Lung (tissue), 12 donors: Measurements from ENCODE around the gene NUP42. TPM values are rescaled to one million over a fixed set of nuclear protein-coding genes. Genes with fewer than 3 reads are reported as not detected.

Experiments
- ATAC-seq: fragments of 200-7000 bp; cut with Tn5 transposase; one replicate; pipeline ENCODE4 v1.9.1; 2020; ENCODE audit warnings: moderate number of reproducible peaks; ENCODE audit not compliant: insufficient read depth, low FRiP score
- DNase-seq, 3 donors: peaks; one replicate each; pipeline ENCODE4 v3.0.0-alpha.2; 2013 to 2017
- H3K27ac ChIP-seq, 2 donors: one replicate each; pipeline ENCODE4 v1.5.1; 2013; ENCODE audit warnings: mild to moderate bottlenecking in 2 of 2, moderate library complexity in 2 of 2, control low read depth in 1 of 2, inconsistent platforms in 1 of 2, low read depth in 1 of 2, low read length in 1 of 2
- H3K27me3 ChIP-seq, 3 donors: one replicate each; pipeline ENCODE4 v1.5.1; 2013; ENCODE audit warnings: low read length in 2 of 3; ENCODE audit not compliant: control insufficient read depth in 3 of 3, insufficient read depth in 3 of 3
- H3K36me3 ChIP-seq, 4 donors: one replicate each; pipeline ENCODE4 v1.5.1; 2013; ENCODE audit warnings: low read length in 4 of 4, mild to moderate bottlenecking in 1 of 4, moderate library complexity in 1 of 4; ENCODE audit not compliant: control insufficient read depth in 4 of 4, insufficient read depth in 4 of 4
- H3K4me1 ChIP-seq, 5 donors: one replicate each; pipeline ENCODE4 v1.5.1; 2013; ENCODE audit warnings: low read length in 5 of 5, mild to moderate bottlenecking in 2 of 5, moderate library complexity in 1 of 5; ENCODE audit not compliant: control insufficient read depth in 5 of 5, insufficient read depth in 5 of 5
- H3K4me3 ChIP-seq: one replicate; pipeline ENCODE4 v1.5.1; 2013; ENCODE audit warnings: mild to moderate bottlenecking, control low read depth, moderate library complexity
- H3K9ac ChIP-seq, 2 donors: one replicate each; pipeline ENCODE4 v1.5.1; 2013; ENCODE audit warnings: low read length in 2 of 2, control low read depth in 1 of 2; ENCODE audit not compliant: insufficient read depth in 1 of 2
- H3K9me3 ChIP-seq, 4 donors: one replicate each; pipeline ENCODE4 v1.5.1; 2013; ENCODE audit warnings: low read length in 3 of 4, mild to moderate bottlenecking in 1 of 4, moderate library complexity in 1 of 4; ENCODE audit not compliant: control insufficient read depth in 4 of 4, insufficient read depth in 3 of 4
- CTCF ChIP-seq: IDR thresholded peaks from 2 replicates; pipeline ENCODE4 v1.5.1; 2012; ENCODE audit warnings: mild to moderate bottlenecking; ENCODE audit errors: control extremely low read depth, extremely low read depth
- WGBS, 2 donors: extraction: QIAGEN DNeasy Blood & Tissue Kit; methylation state at CpG; one replicate each; pipeline ENCODE4 v1.1.7; 2013; 5-methylcytosine and 5-hydroxymethylcytosine counted together
- polyA plus RNA-seq, 2 donors: library from polyadenylated mRNA; stranded (reverse); fragments of 200-250 nt; gene quantifications; one replicate each; pipeline ENCODE4 v1.2.1, GENCODE V29; 2013
- total RNA-seq, 2 donors: library from RNA; depleted of rRNA in 1 of 2; stranded (reverse); fragments of >200 nt in 1 of 2; gene quantifications; one replicate each; pipeline ENCODE4 v1.2.1, GENCODE V29; 2014 to 2021
- donor health status: control.
- donor health status: control.
- donor health status: Bipolar disorder and iron deficiency.
- donor health status: healthy.
- donor health status: DM: yes; HTN: yes; CAD: no.

The NUP42 gene
- total and polyA plus RNA-seq, 4 donors: 20.2 to 45.3 (median 23.0) TPM

DNA sequence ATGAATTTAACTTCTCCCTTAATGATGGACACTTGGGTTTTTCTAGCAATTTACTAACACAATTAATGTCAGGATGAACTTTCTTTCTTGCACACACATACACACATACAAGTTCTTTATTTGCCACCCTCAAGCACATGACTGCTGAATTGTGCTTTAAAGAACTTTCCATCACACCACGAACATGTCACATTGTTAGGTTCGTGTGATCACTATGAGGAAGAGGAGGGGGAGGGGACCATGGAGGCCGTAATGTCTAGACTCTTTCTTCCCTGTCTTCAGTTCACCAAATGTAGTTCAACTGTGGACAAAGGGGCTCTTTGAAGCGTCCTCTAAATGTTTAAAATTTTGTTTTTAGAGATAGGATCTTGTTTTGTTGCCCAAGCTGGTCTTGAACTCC, 31.0 kb downstream of the NUP42 start:
- ATAC-seq (no peak), DNase-seq (no peak)

GRCh38 chr7:23213755-23214154, 31.9 kb downstream of the NUP42 start:
- Histone ChIP-seq H3K27ac (no peak overlapping the region), H3K27me3 (no peaks in the 10 kb centered on the region), H3K4me3 (no peak overlapping the region), H3K9me3 (no peaks in the 10 kb centered on the region), H3K36me3 (no peaks in the 10 kb centered on the region), H3K4me1 (no peaks in the 10 kb centered on the region), H3K9ac (no peak overlapping the region)
- WGBS, 2 donors: 92 to 94% methylated on average over 11 of the region's 11 CpGs
- ATAC-seq (no peak), DNase-seq (no peak)
- TF ChIP-seq CTCF: no peak

More for the DNA sequence above, 31.0 kb downstream of the NUP42 start:
- Histone ChIP-seq H3K4me3 (no peak overlapping the region), H3K27ac (no peak overlapping the region), H3K36me3 (no peaks in the 10 kb centered on the region), H3K9me3 (no peaks in the 10 kb centered on the region), H3K4me1 (no peaks in the 10 kb centered on the region), H3K27me3 (no peaks in the 10 kb centered on the region), H3K9ac (no peak overlapping the region)
- TF ChIP-seq CTCF: no peak
- 79 to 80% methylated on average over 4 of the region's 4 CpGs for WGBS, 2 donors

- Histone ChIP-seq H3K36me3 (no peaks in the 10 kb centered on the region), H3K9ac (no peak overlapping the region), H3K4me1 (no peaks in the 10 kb centered on the region), H3K9me3 (no peaks in the 10 kb centered on the region), H3K4me3 (no peak overlapping the region), H3K27me3 (no peaks in the 10 kb centered on the region), H3K27ac (no peak overlapping the region)
- 94 to 97% methylated on average over 5 of the region's 5 CpGs for WGBS, 2 donors
- no peak for TF ChIP-seq CTCF
- DNase-seq: no peak
- ATAC-seq: no peak
These were observed 32.6 kb downstream of the NUP42 start for GRCh38 chr7:23214423-23214822.

- DNase-seq (no peak), ATAC-seq (no peak)
- no peaks in the 10 kb centered on the region for H3K27me3 ChIP-seq
- 96% methylated on average over 3 of the region's 6 CpGs for WGBS, 2 donors
- no peaks in the 10 kb centered on the region for H3K4me1 ChIP-seq
- TF ChIP-seq CTCF: no peak
- H3K36me3 ChIP-seq: no peaks in the 10 kb centered on the region
- no peak overlapping the region for H3K27ac ChIP-seq
- no peak overlapping the region for H3K4me3 ChIP-seq
- H3K9ac ChIP-seq: no peak overlapping the region
- no peaks in the 10 kb centered on the region for H3K9me3 ChIP-seq
These were observed 33.1 kb downstream of the NUP42 start for GRCh38 chr7:23214938-23215337.
